Activated CD4-positive, alpha-beta T cell treated with anti-CD3 and anti-CD28 coated beads, Interleukin-2, amount 50 U/mL, for 16 hours (primary cell): ENCODE results near the gene SRSF4.

Experiments used
- DNase-seq: peaks from one replicate; pipeline ENCODE4 v3.0.0-alpha.2; 2020

Gene SRSF4

DNA sequence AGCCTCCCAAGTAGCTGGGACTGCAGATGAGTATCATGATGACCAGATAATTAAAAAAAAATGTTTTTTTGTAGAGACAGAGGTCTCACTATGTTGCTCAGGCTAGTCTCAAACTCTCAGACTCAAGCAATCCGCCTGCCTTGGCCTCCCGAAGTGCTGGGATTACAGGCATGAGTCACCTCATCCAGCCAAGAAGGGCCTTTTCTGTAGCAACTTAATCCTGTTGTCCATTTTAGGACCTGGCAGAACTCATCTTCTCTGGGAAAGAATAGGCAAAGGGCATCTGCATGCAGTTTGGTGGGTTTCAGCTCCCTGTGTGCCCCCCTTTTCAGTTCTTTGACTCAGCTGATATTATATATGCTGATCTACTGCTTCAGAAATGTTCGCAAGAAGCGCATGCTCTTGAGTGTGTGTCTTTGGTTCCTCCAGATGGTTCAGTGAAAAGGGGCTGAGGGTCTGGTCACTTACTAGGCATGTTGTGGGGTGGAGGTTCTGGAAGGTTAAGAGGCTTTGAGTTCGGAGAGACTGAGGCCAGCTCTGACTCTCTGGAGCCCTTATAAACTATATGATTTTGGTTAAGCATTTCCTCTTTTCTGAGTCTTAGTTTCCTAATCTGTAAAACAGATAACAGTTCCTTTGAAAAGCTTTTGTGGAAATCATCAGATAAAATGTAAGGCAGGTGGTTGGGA is 19.4 kb upstream of the SRSF4 start:
- DNase-seq = no peak

DNA sequence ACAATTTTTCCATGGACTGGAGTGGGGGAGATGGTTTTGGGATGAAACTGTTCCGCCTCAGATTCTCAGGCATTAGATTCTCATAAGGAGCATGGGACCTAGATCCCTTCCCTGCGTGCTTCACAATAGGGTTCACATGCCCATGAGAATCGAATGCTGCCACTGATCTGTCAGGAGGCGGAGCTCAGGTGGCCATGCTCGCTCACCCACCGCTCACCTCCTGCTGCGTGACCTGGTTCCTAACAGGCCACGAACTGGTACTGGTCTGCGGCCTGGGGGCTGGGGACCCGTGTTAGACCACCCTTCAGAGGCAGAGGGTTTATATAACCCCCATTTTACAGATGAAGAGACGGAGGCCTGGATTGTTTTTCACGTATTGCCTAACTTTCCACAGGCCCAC is 16.3 kb upstream of the SRSF4 start:
- no peak for DNase-seq

DNA sequence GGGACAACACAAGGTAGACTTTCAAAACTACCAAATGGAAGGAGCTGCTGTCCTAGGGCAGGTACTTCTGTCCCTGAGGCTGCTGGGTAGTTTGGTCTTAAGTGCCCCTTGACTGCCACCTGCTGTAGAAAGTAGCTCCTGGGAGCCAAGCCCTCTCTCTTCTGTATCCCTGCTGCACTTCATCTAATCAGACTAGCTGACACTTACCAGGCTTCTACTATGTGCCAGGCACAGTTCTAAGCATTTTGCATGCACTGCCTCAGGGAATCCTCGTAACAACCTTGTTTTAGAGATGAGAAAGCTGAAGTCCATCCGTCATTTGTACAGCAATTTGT is 15.9 kb upstream of the SRSF4 start:
- DNase-seq = peak; percentile 34

DNA sequence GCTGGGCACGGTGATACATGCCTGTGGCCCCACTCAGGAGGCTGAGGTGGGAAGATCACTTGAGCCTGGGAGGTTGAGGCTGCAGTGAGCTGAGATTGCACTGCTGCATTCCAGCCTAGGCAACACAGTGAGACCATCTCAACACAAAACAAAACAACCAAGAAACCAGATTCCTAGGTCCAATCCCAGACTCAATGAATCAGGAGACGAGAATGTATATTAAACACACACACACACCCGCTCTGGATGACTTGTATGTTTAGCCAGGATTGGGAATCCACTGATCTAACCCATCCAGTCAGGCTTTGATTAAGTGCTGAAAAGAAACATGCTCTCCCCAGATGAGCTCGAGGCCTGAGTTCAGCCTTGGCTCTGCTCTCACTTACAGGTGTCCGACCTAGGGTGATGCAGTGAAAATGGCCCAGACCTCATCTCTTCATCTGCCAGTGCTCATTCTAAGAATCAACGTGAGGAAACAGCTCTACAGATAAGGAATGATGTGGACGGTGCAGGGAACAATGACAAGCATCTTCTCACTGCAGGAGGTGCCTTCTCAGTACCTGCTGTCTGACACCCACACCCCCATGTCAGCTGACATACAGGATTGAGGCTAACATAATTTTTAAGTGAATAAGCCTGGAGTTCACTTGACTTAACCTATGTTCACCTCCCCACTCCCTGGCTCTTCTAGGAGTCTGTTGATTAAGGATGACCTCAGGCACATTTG is 15.3 kb upstream of the SRSF4 start:
- no peak for DNase-seq

DNA sequence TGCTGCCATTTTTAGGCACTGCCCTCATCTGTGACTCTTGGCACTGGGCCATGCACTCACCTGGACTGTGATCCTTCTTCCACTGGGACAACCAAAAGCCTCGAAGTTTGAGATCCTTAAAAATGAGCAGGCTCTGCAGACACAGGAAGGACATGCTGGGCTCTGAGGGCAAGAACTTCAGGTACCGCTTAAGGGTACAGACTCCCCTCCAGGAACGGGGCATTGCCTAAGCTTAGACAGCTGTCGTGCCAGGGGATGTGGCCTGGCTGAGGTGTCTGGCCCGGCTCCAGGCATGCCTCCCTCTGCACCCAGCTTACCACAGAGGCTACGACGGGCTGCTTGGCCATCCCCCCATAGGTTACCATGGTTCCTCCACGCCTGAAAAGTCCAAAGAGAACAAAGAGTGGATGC is 14.2 kb upstream of the SRSF4 start:
- DNase-seq = no peak

DNA sequence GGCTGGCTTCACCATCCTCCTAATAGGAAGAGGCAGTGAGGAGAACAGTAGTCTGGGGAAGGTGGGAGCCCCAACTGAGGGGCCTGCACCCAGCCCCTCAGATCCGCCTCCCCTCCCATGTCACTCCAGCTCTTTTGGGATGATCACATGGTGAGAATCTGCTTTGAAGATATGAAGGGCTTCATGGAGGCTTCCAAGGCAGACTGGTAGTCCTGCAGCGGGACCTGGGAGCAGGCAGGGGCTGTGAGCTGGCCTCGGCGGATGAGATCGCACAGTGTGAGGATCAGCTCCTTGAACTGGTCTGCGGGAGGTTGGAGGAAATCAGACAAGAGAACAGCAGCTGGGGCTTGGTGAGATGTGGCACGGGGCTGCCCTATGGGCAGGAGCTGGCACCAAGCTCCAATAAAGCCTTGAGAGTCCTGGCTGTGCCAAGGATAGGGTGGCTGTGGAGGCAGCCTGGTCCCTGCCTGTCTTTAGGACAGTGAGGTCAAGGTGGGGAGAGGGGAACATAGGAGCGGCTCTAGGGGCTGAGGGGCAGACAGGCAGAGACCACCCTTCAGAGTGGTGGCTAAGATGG is 12.3 kb upstream of the SRSF4 start:
- DNase-seq = no peak

DNA sequence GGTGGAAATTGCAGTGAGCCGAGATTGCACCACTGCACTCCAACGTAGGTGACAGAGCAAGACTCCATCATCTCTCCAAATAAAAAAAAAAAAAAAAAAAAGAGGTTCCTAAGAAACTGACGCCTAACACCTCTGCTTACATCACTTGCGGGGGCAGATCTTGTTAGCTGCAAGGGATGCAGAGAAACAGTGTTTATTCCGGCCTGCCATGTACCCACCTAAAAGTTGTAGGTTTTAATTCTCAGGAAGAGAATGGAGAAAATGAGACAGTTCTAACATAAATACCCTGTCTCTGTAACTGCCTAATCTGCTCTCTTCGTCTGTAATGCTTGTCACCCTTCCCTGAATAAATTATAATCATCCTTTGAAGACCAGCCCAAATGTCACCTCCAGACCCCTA is 9.0 kb upstream of the SRSF4 start:
- no peak for DNase-seq

DNA sequence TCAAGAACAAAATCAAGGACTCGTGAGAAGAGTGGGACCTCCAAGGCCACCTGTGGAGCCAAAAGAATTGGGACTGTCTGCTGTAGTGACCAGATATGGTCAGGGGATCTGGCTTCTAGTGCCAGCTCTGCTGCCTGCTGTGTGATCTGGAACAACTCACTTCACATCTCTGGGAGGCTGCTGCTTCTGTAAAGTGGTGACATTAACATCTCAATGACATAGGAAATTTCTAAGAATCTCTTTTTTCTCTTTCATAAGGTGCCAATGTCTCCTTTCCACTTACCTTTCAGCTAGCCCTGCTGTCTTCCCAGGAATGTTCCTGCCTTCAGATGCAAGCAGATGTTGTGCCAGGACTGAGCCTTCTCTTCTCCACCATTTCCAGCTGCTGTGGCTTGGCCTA is 5.0 kb upstream of the SRSF4 start:
- no peak for DNase-seq

DNA sequence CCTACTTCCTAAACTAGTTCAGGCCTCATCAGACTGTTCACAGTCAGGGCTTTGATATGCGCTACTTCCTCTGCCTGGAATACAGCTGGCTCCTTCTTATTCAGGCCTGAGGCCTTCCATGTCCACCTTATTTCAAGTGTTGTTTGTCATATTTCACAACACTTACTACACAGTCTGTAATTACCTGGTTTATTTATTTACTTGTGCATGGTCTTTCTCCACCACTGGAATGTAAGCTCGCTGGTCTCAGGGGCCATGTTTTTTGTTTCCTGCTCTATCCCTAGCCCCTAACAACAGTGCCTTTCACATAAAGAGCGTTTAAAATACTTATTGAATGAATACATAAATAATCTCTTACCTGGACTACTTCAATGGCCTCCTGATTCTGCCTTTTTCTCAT is 4.6 kb upstream of the SRSF4 start:
- DNase-seq = no peak

DNA sequence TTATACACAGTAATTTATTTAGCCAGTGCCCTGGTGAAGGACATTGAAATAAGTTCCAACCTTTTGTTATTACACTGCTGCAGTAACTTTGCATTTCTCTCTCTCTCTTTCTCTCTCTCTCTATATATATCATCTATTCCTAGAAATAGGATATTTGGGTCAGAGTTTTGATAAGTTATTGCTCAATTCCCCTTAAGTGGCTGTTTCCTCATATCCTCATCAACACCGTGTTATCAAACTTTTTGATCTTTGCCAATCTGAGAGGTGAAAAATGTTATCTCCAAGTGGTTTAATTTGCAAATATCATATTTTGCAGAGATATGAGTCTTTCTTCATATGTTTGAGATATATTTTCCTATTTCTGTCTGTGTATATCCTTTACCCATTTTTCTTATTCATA is 1.6 kb upstream of the SRSF4 start:
- DNase-seq = no peak

DNA sequence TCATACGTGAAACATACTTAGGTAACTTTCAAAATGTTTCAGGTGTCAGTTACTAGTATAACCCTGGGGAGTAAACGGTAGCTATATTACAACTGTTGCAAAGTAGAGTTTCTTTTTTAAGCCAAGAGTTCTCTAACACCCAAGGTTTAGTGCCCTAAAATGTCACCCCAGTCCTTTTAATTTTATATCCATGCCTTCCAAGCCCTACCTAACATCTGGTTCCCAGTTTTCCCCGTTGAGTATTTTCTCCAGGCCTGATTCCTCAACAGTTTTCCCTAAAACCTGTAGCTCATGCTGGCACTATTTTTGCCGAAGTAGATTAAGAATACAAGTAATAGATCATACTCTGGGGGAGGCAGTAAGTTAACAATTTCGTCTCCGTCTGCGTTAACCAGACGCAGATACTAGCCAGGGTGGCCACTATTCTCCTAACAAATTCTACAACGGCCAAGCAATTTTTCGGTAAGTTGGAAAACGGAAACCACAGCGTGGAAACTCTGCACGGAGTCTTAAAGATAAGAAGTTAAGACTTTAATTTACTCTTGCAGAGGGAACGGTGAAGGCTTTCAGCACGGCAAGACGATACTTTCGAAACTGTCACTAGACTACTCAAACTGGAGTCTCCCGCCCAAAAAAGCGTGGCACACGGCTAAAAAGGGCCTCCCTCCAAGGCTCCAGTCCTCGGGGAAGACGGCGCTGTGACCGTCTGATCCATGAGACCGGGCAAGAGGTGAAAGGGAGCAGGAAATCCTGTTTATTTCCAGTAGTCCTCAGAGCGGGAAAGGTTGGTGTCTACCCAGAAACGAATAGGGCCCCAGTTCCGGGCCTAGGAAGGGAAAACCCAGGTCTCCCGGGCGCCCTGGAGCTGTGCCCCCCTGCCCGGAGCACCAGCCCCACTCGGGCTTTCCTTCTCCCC is 945 bp downstream of the SRSF4 start:
- no peak for DNase-seq

DNA sequence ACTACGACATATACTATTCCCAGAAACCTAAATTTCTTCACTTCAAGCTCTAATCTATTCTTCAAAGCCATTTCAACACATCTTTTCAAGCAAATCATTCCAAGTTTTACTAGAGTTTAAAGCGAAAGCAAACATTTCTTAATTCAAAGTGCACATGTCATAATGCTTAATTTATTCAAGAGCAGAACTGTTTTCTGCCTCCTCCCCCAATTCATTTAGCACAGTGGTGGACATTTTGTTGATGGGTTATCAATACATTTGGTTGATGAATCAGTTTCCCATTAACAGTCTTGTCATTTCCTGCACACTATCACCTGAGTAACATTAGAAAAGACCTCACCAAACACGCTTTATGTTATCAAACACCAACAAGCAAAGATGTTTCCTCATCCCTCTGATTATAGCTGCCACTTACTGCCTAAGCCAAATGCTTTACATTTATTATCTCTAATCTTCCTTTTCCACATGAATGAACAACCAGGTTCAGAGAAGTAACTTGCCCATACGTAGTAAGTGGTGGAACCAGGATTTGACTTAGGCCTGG is 2.0 kb downstream of the SRSF4 start:
- peak; percentile 35 for DNase-seq

DNA sequence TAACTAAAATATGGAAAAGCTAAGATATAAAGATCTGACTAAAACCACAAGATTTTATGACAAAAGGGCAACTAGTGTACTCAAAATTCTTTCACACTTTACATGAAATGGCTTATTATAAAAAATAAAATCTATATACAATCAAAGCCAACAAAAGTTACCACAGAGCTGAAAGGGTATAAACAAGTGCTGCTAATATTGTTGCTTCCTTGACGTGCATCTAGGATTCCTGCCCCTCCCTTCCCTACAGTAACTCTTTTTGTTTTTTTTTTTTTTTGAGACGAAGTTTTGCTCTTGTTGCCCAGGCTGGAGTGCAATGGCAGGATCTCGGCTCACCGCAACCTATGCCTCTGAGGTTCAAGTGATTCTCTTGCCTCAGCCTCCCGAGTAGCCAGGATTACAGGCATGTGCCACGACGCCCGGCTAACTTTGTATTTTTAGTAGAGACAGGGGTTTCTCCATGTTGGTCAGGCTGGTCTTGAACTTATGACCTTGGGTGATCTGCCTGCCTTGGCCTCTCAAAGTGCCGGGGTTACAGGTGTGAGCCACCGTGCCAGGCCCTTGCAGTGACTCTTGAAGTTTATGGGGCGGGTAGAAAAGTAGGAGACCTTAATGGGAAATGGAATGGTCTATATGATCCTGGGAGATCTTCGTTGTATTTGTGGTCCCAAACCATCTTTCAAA is 4.5 kb downstream of the SRSF4 start:
- no peak for DNase-seq

DNA sequence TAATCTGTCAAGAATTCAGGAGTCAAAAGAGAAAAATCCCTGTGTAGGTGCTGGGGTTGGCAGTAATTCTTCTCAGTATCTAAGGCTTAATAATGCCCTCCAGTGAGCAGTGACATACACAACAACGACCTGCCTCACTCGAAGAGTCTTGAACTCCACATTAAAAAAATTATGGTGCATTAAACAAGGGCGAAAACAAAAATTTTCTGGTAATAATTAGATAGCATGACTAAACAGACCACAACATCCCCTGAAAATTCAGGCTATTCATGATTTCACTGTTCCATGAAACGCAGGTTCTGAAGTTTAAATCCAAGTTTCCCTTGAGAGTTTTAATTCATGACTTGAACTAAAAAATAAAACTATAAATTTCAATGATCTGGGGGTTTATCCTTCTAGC is 5.1 kb downstream of the SRSF4 start:
- DNase-seq = no peak

DNA sequence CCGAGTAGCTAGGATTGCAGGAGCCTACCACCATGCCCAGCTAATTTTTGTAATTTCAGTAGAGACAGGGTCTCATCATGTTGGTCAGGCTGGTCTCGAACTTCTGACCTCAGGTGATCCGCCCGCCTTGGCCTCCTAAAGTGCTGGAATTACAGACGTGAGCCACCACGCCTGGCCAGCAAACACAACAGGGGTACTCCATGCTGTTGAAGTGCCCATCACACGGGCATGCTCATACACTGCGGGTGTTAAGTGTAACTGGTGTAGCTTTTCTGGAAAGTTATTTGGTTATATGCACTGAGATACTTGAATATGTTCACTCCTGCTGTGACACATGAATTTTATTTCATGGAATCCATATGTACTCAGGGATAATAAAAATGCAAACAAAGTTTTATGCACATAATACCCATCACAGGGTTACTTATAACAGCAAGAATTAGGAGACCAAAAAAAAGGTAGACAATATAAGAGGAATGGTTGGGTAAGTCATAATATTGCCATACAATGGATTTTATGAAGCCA is 9.2 kb downstream of the SRSF4 start:
- no peak for DNase-seq

DNA sequence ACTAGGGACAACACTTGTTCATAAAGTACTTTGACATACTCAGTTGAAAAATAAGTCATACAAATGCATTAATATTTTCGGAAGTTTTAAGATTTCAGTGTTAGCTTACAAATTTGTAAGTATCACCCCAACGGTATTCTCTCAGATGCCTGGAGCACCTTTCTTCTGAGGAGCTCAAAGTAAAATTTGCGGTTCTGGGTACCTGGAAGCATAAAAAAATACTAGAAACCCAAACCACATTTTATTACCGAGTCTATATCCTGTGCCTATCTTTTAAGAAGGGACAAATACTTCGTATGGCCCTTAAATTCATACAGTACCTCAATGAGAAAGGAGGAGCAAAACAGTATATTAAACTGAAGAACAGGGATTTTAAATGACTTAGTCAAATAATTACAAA is 10.2 kb downstream of the SRSF4 start:
- no peak for DNase-seq

DNA sequence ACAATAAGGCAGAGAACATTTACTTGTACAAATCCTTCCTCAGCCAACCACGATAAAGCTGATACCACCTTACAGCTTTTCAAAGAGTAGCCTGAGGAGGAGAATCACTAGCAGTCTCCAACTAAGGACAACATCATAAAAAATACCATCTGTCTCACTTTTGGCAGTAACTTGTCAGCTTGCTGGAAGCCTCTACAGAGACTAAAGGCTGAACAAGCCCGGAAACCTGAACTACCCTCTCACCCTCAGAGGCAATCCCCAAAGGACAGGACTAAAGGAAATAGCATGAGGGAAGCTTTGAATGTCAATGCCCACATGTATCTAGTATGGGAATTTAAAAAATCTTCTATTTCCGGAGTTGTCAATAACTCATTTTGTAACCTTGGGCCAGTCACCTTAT is 10.6 kb downstream of the SRSF4 start:
- no peak for DNase-seq

DNA sequence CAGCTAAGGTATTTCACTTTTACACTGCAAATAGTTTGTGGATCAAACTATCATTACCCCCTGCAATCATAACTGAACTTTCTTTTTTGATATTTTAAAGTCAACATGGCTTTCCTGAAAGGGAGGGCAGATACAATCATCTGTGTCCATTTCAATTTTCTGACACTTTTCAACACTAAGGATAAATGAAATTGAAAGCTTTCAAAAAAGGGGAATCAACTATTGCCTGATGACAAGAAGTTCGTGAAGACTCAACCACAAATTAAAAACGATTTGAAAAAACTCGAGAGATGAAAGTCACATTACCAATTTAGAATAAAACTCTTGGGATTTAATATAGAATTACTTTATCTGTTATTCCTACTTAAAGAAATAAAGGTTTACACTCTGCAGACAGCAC is 11.7 kb downstream of the SRSF4 start:
- DNase-seq = no peak

DNA sequence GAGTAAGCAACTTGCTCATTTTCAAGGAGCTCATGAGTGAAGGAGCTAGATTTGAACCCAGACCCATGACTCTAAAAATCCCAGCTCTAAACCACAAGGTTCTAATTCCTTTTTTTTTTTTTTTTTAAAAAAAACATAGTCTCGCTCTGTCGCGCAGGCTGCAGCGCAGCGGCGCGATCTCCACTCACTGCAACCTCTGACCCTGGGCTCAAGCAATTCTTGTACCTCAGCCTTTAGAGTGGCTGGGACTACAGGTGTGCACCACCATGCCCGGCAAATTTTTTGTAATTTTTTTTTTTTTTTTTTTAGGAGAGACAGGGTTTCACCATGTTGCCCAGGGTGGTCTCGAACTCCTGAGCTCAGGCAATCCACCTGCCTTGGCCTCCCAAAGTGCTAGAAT is 13.8 kb downstream of the SRSF4 start:
- no peak for DNase-seq

DNA sequence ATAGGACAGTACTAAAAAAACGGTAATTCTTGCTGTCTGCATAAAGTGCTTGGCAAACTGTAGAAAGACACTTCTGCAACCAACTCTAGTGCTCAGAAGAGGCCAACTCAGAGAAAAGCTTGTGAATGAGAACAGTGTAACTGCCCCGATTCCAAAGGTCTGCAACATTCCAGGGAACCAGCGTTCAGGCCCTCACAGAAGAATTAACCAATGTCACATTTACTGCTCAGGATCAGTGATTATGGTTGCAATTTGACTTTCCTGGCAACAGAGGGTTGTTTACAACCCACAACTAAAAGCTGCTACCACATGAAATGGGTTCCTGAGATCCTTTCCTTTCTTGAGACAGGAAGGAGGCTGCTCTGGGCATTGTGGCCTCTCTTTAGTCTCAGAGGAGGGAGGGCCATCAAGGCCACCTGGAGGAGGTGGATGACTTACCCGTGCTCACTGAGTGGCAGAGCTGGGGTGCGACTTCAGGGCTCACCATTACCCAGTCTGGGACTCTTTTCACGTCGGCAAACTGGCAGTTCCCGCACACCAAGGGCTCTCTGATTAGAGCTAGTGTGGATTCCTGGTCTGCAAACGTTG is 15.3 kb downstream of the SRSF4 start:
- no peak for DNase-seq

DNA sequence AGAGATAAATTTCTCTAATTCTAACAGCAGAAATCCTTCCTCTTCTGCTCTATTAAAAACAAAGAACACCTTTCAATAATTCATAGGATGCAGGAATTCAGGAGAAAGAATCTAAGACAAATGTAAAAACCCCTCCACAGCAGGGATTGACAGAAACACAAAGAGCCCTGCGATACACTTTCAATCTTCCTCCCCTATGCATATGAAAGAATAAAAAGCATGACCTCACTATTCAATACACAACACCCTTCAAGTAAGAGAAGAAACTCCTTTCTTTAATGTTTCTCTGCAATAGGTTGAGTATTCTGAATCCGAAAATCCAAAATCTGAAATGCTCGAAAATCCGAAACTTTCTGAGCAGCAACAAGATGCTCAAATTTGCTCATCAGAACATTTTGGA is 17.1 kb downstream of the SRSF4 start:
- DNase-seq = no peak
